K562 (cell line): ENCODE measurements around the gene KLK1. TPM values are rescaled to one million over a fixed set of nuclear protein-coding genes. Genes with fewer than 3 reads are reported as not detected.

Source experiments
- CHCHD3 ChIP-seq: fragments of 250-450 bp; sonication (Bioruptor Pico); IDR thresholded peaks from 2 replicates; pipeline ENCODE4 v2.1.2; 2022; ENCODE audit warnings: mild to moderate bottlenecking
- E2F5 ChIP-seq: sonication (generic); formaldehyde crosslinking; IDR thresholded peaks from 2 replicates; pipeline ENCODE4 v1.8.0; 2022; ENCODE audit warnings: mild to moderate bottlenecking, missing genetic modification reagents
- ETS1 ChIP-seq: conservative IDR thresholded peaks from 2 replicates; pipeline ENCODE4 v1.6.1; 2011; ENCODE audit warnings: low read depth, mild to moderate bottlenecking, low read length; ENCODE audit not compliant: control insufficient read depth
- GTF3C2 ChIP-seq: IDR thresholded peaks from 3 replicates; pipeline ENCODE4 v1.6.1; 2011; ENCODE audit warnings: borderline replicate concordance, mild to moderate bottlenecking, moderate library complexity; ENCODE audit not compliant: insufficient read length; ENCODE audit errors: extremely low read depth
- KDM4B ChIP-seq, 2 experiments: fragments of 450-650 bp in 1 of 2; sonication (generic) in 1 of 2; IDR thresholded peaks; 2 replicates each; pipeline ENCODE4 v1.6.1; 2016 to 2017; ENCODE audit warnings: borderline replicate concordance in 2 of 2, antibody characterized with exemption in 1 of 2, low read depth in 1 of 2, mild to moderate bottlenecking in 1 of 2
- PKNOX1 ChIP-seq: fragments of 450-650 bp; IDR thresholded peaks from 2 replicates; pipeline ENCODE4 v1.6.1; 2016
- RBBP5 ChIP-seq: fragments of 200-600 bp; sonication (generic); IDR thresholded peaks from 2 replicates; pipeline ENCODE4 v1.6.1; 2012; ENCODE audit warnings: borderline replicate concordance, mild to moderate bottlenecking, low read length, control low read depth, inconsistent platforms; ENCODE audit not compliant: insufficient read depth, poor library complexity, severe bottlenecking
- RBM25 ChIP-seq: fragments of 200-400 bp; formaldehyde crosslinking; IDR thresholded peaks from 2 replicates; pipeline ENCODE4 v1.6.1; 2018; ENCODE audit warnings: low read length, low read depth, moderate library complexity; ENCODE audit not compliant: severe bottlenecking
- SMARCA4 ChIP-seq: fragments of 450-650 bp; IDR thresholded peaks from 2 replicates; pipeline ENCODE4 v1.6.1; 2016
- SNIP1 ChIP-seq: fragments of 450-650 bp; IDR thresholded peaks from 2 replicates; pipeline ENCODE4 v1.7.1; 2017; ENCODE audit warnings: low read depth, mild to moderate bottlenecking
- STAT6 ChIP-seq: sonication (generic); formaldehyde crosslinking; IDR thresholded peaks from 2 replicates; pipeline ENCODE4 v1.8.1; 2023; ENCODE audit warnings: mild to moderate bottlenecking, missing genetic modification reagents
- ZNF224 ChIP-seq: sonication (generic); formaldehyde crosslinking; IDR thresholded peaks from 2 replicates; pipeline ENCODE4 v1.8.0; 2022; ENCODE audit warnings: mild to moderate bottlenecking, missing genetic modification reagents
- ZNF274 ChIP-seq: IDR thresholded peaks from 2 replicates; pipeline ENCODE4 v1.6.1; 2011; ENCODE audit warnings: low read depth, mild to moderate bottlenecking, low read length, moderate library complexity, borderline replicate concordance
- ZNF511 ChIP-seq: sonication (generic); formaldehyde crosslinking; IDR thresholded peaks from 2 replicates; pipeline ENCODE4 v1.8.0; 2022; ENCODE audit warnings: mild to moderate bottlenecking, missing genetic modification reagents
- ZNF696 ChIP-seq: fragments of 250-450 bp; sonication (Bioruptor Pico); conservative IDR thresholded peaks from 2 replicates; pipeline ENCODE4 v1.4.0; 2020; ENCODE audit warnings: mild to moderate bottlenecking, moderate library complexity
- polyA plus RNA-seq, 8 experiments: library from polyadenylated mRNA; depleted of rRNA in 4 of 8; stranded (reverse) in 5 of 8; unstranded in 3 of 8; fragments of >200 nt; fragmentation: Nextera tagmentation in 2 of 8; fragmentation: Illumina TruSeq in 1 of 8; extraction: Ambion mirVana in 2 of 8; extraction: Trizol in 1 of 8; gene quantifications; 2 replicates each; pipeline versions ENCODE4 v1.2.1 to v1.2.3, GENCODE V29; 2011 to 2014; ENCODE audit warnings: inconsistent platforms in 1 of 8, missing spikeins in 1 of 8
- total RNA-seq, 7 experiments: library from RNA; depleted of rRNA in 6 of 7; stranded (reverse); fragments of >200 nt in 6 of 7; fragmentation: Illumina TruSeq in 2 of 7; extraction: Trizol in 2 of 7; gene quantifications; 2 replicates each; pipeline versions ENCODE4 v1.2.1 to v1.2.3, GENCODE V29; 2011 to 2021; ENCODE audit warnings: low replicate concordance in 1 of 7

The KLK1 gene
- total and polyA plus RNA-seq, 9 of the 15 experiments (the other 6 are each of a cell fraction or from before 2014, with no cell fraction given) = 0.87 to 15.4 (median 9.1) TPM

- no peak for TF ChIP-seq SMARCA4
- TF ChIP-seq ETS1 = no peak
- no peak for TF ChIP-seq E2F5
- no peak for TF ChIP-seq GTF3C2
- TF ChIP-seq ZNF274 = no peak
- TF ChIP-seq KDM4B (IDR thresholded peaks at IDR 0.05; ENCODE audit: borderline replicate concordance in 2 of 2, low read depth in 1 of 2) = no peak
- TF ChIP-seq PKNOX1 = no peak
- no peak for TF ChIP-seq SNIP1
- TF ChIP-seq CHCHD3 = no peak
- TF ChIP-seq ZNF511 = peak; percentile 20; the same call in 1 of the 2 replicates
- TF ChIP-seq RBM25 = no peak
- TF ChIP-seq ZNF696 (CRISPR knock-in tag) = no peak
- no peak for TF ChIP-seq ZNF224
- TF ChIP-seq STAT6 (CRISPR knock-in tag) = no peak
- no peak for TF ChIP-seq RBBP5
Measured at GRCh38 chr19:50817941-50818858, 5.4 kb downstream of the KLK1 start (continued).
